HepG2 (cell line): ENCODE measurements around the gene CDC26. TPM values are rescaled to one million over a fixed set of nuclear protein-coding genes. Genes with fewer than 3 reads are reported as not detected.

ENCODE experiments used
- ATF7 ChIP-seq, 2 experiments: fragments of 450-650 bp in 1 of 2; sonication (generic) in 1 of 2; formaldehyde crosslinking in 1 of 2; IDR thresholded peaks; 2 replicates each; pipeline versions ENCODE4 v1.4.0 to v1.6.1; 2016 to 2020; ENCODE audit warnings: antibody characterized with exemption in 1 of 2, mild to moderate bottlenecking in 1 of 2, missing genetic modification reagents in 1 of 2
- ATF7-NPFF ChIP-seq: sonication (generic); formaldehyde crosslinking; IDR thresholded peaks from 2 replicates; pipeline ENCODE4 v1.8.1; 2023; ENCODE audit warnings: mild to moderate bottlenecking, low read depth, missing genetic modification reagents, moderate library complexity
- CHCHD3 ChIP-seq: sonication (generic); formaldehyde crosslinking; IDR thresholded peaks from 2 replicates; pipeline ENCODE4 v1.8.0; 2022; ENCODE audit warnings: mild to moderate bottlenecking, missing genetic modification reagents, moderate library complexity
- DPF2 ChIP-seq: sonication (generic); formaldehyde crosslinking; IDR thresholded peaks from 2 replicates; pipeline ENCODE4 v1.4.0; 2020; ENCODE audit warnings: mild to moderate bottlenecking, low read depth, missing genetic modification reagents, borderline replicate concordance
- FOXM1 ChIP-seq: sonication (generic); formaldehyde crosslinking; IDR thresholded peaks from 2 replicates; pipeline ENCODE4 v1.5.0; 2020; ENCODE audit warnings: missing genetic modification reagents
- GABPA ChIP-seq, 2 experiments: IDR thresholded peaks; 2 replicates each; pipeline ENCODE4 v1.6.1; 2011 to 2016; ENCODE audit warnings: low read depth in 2 of 2, low read length in 1 of 2, missing biosample characterization in 1 of 2, missing genetic modification characterization in 1 of 2
- HNF4G ChIP-seq, 2 experiments: sonication (generic) in 1 of 2; formaldehyde crosslinking in 1 of 2; IDR thresholded peaks; 2 replicates each; pipeline versions ENCODE4 v1.4.0 to v1.6.1; 2011 to 2020; ENCODE audit warnings: borderline replicate concordance in 2 of 2, low read depth in 2 of 2, mild to moderate bottlenecking in 2 of 2, low read length in 1 of 2, missing genetic modification reagents in 1 of 2, moderate library complexity in 1 of 2
- IRF2 ChIP-seq: IDR thresholded peaks from 2 replicates; pipeline ENCODE4 v1.6.1; 2018; ENCODE audit warnings: missing genetic modification reagents, missing compliant biosample characterization
- MAFK ChIP-seq, 2 experiments: IDR thresholded peaks in 1 of 2; conservative IDR thresholded peaks in 1 of 2; 2 replicates each; pipeline ENCODE4 v1.6.1; 2011; ENCODE audit warnings: improper control_type of control experiment in 2 of 2, low read length in 2 of 2
- MEF2D ChIP-seq: sonication (generic); formaldehyde crosslinking; IDR thresholded peaks from 2 replicates; pipeline ENCODE4 v1.5.1; 2020; ENCODE audit warnings: mild to moderate bottlenecking, missing genetic modification reagents
- PHF21A ChIP-seq: sonication (generic); formaldehyde crosslinking; IDR thresholded peaks from 2 replicates; pipeline ENCODE4 v1.5.0; 2020; ENCODE audit warnings: mild to moderate bottlenecking, missing genetic modification reagents
- PITX1 ChIP-seq: sonication (generic); formaldehyde crosslinking; IDR thresholded peaks from 2 replicates; pipeline ENCODE4 v1.5.1; 2020; ENCODE audit warnings: mild to moderate bottlenecking, missing genetic modification reagents
- POLR2AphosphoS2 ChIP-seq: IDR thresholded peaks from 2 replicates; pipeline ENCODE4 v1.6.1; 2011; ENCODE audit warnings: low read depth, low read length, improper control_type of control experiment
- SETDB1 ChIP-seq: sonication (generic); formaldehyde crosslinking; IDR thresholded peaks from 2 replicates; pipeline ENCODE4 v1.5.1; 2020; ENCODE audit warnings: missing genetic modification reagents, mild to moderate bottlenecking, borderline replicate concordance
- SRSF9 ChIP-seq: fragments of 200-400 bp; formaldehyde crosslinking; IDR thresholded peaks from 2 replicates; pipeline ENCODE4 v1.6.1; 2018; ENCODE audit warnings: borderline replicate concordance, mild to moderate bottlenecking, low read depth, low read length; ENCODE audit not compliant: insufficient read depth, poor library complexity, severe bottlenecking
- ZFP62 ChIP-seq: sonication (generic); formaldehyde crosslinking; IDR thresholded peaks from 2 replicates; pipeline ENCODE4 v1.4.0; 2020; ENCODE audit warnings: missing genetic modification reagents
- ZNF333 ChIP-seq: sonication (generic); formaldehyde crosslinking; IDR thresholded peaks from 2 replicates; pipeline ENCODE4 v1.4.0; 2020; ENCODE audit warnings: mild to moderate bottlenecking, missing genetic modification reagents, borderline replicate concordance
- ZNF431 ChIP-seq: sonication (generic); formaldehyde crosslinking; IDR thresholded peaks from 2 replicates; pipeline ENCODE4 v1.9.0; 2022; ENCODE audit warnings: missing genetic modification reagents, low read depth, mild to moderate bottlenecking, borderline replicate concordance
- ZNF44 ChIP-seq: sonication (generic); formaldehyde crosslinking; IDR thresholded peaks from 2 replicates; pipeline ENCODE4 v1.5.1; 2020; ENCODE audit warnings: mild to moderate bottlenecking, missing genetic modification reagents
- ZNF562 ChIP-seq: sonication (generic); formaldehyde crosslinking; IDR thresholded peaks from 2 replicates; pipeline ENCODE4 v1.8.0; 2022; ENCODE audit warnings: missing genetic modification reagents, borderline replicate concordance
- ZNF674 ChIP-seq: sonication (generic); formaldehyde crosslinking; IDR thresholded peaks from 2 replicates; pipeline ENCODE4 v1.5.0; 2020; ENCODE audit warnings: low read depth, mild to moderate bottlenecking, missing genetic modification reagents
- ZNF83 ChIP-seq: sonication (generic); formaldehyde crosslinking; IDR thresholded peaks from 2 replicates; pipeline ENCODE4 v1.4.0; 2020; ENCODE audit warnings: missing genetic modification reagents, mild to moderate bottlenecking, borderline replicate concordance
- ZNF841 ChIP-seq: sonication (generic); formaldehyde crosslinking; IDR thresholded peaks from 2 replicates; pipeline ENCODE4 v1.8.1; 2023; ENCODE audit warnings: missing genetic modification reagents, borderline replicate concordance
- polyA plus RNA-seq, 8 experiments: library from polyadenylated mRNA; depleted of rRNA in 3 of 8; stranded (reverse) in 7 of 8; unstranded in 1 of 8; fragments of >200 nt; fragmentation: Illumina TruSeq in 4 of 8; extraction: Trizol in 4 of 8; gene quantifications; 2 replicates each; pipeline versions ENCODE4 v1.2.1 to v1.2.3, GENCODE V29; 2011 to 2016; ENCODE audit warnings: low read depth in 4 of 8, missing spikeins in 1 of 8, mixed read lengths in 1 of 8; ENCODE audit not compliant: insufficient read depth in 1 of 8
- total RNA-seq, 5 experiments: library from RNA; depleted of rRNA; stranded (reverse); fragments of >200 nt; fragmentation: Illumina TruSeq; extraction: Trizol; gene quantifications; 2 replicates each; pipeline ENCODE4 v1.2.3, GENCODE V29; 2016; ENCODE audit warnings: low read depth in 1 of 5
- TF ChIP-seq, protein P1 (sequence below): sonication (generic); formaldehyde crosslinking; IDR thresholded peaks from 2 replicates; pipeline ENCODE4 v1.5.0; 2020; ENCODE audit warnings: mild to moderate bottlenecking, missing genetic modification reagents, moderate library complexity
- TF ChIP-seq, protein P2 (sequence below): sonication (generic); formaldehyde crosslinking; IDR thresholded peaks from 2 replicates; pipeline ENCODE4 v1.5.1; 2020; ENCODE audit warnings: missing genetic modification reagents, mild to moderate bottlenecking, borderline replicate concordance
- TF ChIP-seq, protein P3 (sequence below): sonication (generic); formaldehyde crosslinking; IDR thresholded peaks from 2 replicates; pipeline ENCODE4 v1.4.0; 2020; ENCODE audit warnings: mild to moderate bottlenecking, missing genetic modification reagents

The CDC26 gene
- total and polyA plus RNA-seq, 2 of the 13 experiments (the other 11 are each of a cell fraction or from before 2014, with no cell fraction given): 26.6 to 57.9 TPM

DNA sequence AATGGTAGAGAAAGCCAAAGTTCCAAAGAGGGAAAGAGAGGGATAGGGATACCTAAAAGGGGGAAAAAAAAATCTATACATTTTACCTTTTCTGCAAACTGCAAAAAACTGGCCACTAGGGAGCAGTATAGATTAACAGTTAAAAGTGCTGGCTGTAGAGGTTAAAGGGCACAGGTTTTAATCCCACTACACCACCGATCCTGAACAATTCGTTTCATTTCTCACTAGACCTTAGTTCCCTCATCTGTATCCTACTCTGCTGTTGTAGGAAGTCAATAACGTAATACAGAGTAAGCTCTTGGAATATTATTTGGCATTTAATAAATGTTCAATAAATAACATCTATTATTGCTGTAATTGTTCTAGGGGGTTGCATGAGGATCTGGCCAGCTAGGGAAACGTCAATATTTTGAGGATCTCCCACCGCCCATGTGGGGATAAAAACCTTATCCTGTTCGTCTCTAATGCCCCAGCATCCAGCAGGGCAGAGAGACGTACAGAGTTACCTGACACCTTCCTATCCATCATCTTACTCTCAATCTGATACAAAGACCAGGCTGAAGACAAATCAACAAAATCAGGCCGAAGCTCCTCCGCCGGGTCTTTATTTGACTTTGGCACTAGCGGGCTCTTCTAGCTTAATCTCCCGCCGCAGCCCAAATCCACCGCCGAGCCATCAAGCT is 757 bp downstream of the CDC26 start (continued):
- TF ChIP-seq, protein P1, sequence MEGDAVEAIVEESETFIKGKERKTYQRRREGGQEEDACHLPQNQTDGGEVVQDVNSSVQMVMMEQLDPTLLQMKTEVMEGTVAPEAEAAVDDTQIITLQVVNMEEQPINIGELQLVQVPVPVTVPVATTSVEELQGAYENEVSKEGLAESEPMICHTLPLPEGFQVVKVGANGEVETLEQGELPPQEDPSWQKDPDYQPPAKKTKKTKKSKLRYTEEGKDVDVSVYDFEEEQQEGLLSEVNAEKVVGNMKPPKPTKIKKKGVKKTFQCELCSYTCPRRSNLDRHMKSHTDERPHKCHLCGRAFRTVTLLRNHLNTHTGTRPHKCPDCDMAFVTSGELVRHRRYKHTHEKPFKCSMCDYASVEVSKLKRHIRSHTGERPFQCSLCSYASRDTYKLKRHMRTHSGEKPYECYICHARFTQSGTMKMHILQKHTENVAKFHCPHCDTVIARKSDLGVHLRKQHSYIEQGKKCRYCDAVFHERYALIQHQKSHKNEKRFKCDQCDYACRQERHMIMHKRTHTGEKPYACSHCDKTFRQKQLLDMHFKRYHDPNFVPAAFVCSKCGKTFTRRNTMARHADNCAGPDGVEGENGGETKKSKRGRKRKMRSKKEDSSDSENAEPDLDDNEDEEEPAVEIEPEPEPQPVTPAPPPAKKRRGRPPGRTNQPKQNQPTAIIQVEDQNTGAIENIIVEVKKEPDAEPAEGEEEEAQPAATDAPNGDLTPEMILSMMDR (CRISPR knock-in tag): peak; percentile 70
- TF ChIP-seq ZNF333 (CRISPR knock-in tag) (no peak), POLR2AphosphoS2 (no peak), ATF7-NPFF (CRISPR knock-in tag) (no peak), DPF2 (CRISPR knock-in tag) (no peak), ATF7 (IDR thresholded peaks at IDR 0.05) (no peak), ATF7 (CRISPR knock-in tag; IDR thresholded peaks at IDR 0.05) (no peak), SETDB1 (no peak), IRF2 (no peak), ZNF83 (CRISPR knock-in tag) (no peak), PHF21A (CRISPR knock-in tag) (no peak), GABPA (IDR thresholded peaks at IDR 0.05; ENCODE audit: low read depth, low read length) (no peak), GABPA (CRISPR knock-in tag; IDR thresholded peaks at IDR 0.05; ENCODE audit: low read depth) (peak; percentile 46; the same call in 1 of the 2 replicates), PITX1 (CRISPR knock-in tag) (peak; percentile 80), ZFP62 (CRISPR knock-in tag) (no peak), MAFK (conservative IDR thresholded peaks at IDR 0.05 in 1 of 2, IDR thresholded peaks at IDR 0.05 in 1 of 2; ENCODE audit: low read length in 2 of 2) (no peak), ZNF562 (no peak), SRSF9 (no peak), FOXM1 (CRISPR knock-in tag) (no peak), HNF4G (IDR thresholded peaks at IDR 0.05; ENCODE audit: borderline replicate concordance, low read depth, low read length) (no peak), HNF4G (CRISPR knock-in tag; IDR thresholded peaks at IDR 0.05; ENCODE audit: borderline replicate concordance, low read depth) (no peak), ZNF841 (CRISPR knock-in tag) (no peak), MEF2D (CRISPR knock-in tag) (no peak), ZNF674 (no peak), ZNF44 (no peak), CHCHD3 (CRISPR knock-in tag) (no peak), ZNF431 (no peak)
- TF ChIP-seq, protein P2, sequence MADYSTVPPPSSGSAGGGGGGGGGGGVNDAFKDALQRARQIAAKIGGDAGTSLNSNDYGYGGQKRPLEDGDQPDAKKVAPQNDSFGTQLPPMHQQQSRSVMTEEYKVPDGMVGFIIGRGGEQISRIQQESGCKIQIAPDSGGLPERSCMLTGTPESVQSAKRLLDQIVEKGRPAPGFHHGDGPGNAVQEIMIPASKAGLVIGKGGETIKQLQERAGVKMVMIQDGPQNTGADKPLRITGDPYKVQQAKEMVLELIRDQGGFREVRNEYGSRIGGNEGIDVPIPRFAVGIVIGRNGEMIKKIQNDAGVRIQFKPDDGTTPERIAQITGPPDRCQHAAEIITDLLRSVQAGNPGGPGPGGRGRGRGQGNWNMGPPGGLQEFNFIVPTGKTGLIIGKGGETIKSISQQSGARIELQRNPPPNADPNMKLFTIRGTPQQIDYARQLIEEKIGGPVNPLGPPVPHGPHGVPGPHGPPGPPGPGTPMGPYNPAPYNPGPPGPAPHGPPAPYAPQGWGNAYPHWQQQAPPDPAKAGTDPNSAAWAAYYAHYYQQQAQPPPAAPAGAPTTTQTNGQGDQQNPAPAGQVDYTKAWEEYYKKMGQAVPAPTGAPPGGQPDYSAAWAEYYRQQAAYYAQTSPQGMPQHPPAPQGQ (CRISPR knock-in tag): no peak
- TF ChIP-seq, protein P3, sequence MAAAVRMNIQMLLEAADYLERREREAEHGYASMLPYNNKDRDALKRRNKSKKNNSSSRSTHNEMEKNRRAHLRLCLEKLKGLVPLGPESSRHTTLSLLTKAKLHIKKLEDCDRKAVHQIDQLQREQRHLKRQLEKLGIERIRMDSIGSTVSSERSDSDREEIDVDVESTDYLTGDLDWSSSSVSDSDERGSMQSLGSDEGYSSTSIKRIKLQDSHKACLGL (CRISPR knock-in tag): no peak
